Parathyroid adenoma (tissue), 2 donors: ENCODE results near the gene INAFM2.

Experiments
- H2AFZ ChIP-seq: fragments of 300-600 bp; sonication (generic); one replicate; pipeline ENCODE4 v1.7.0; 2017; ENCODE audit warnings: antibody characterized with exemption, mild to moderate bottlenecking
- H3K27ac ChIP-seq: fragments of 300-600 bp; sonication (generic); one replicate; pipeline ENCODE4 v1.7.0; 2017
- H3K27me3 ChIP-seq: fragments of 300-600 bp; sonication (generic); one replicate; pipeline ENCODE4 v1.7.0; 2017; ENCODE audit warnings: low read length; ENCODE audit not compliant: control insufficient read depth, insufficient read depth
- H3K36me3 ChIP-seq: fragments of 300-600 bp; sonication (generic); one replicate; pipeline ENCODE4 v1.7.0; 2017; ENCODE audit warnings: low read length; ENCODE audit not compliant: control insufficient read depth, insufficient read depth
- H3K4me1 ChIP-seq: fragments of 300-600 bp; sonication (generic); one replicate; pipeline ENCODE4 v1.7.0; 2017; ENCODE audit warnings: control low read depth
- H3K4me2 ChIP-seq: fragments of 300-600 bp; sonication (generic); one replicate; pipeline ENCODE4 v1.7.0; 2017; ENCODE audit warnings: low read length
- H3K4me3 ChIP-seq: fragments of 300-600 bp; sonication (generic); one replicate; pipeline ENCODE4 v1.7.0; 2017; ENCODE audit warnings: low read depth, low read length
- H3K79me2 ChIP-seq: fragments of 300-600 bp; sonication (generic); one replicate; pipeline ENCODE4 v1.7.0; 2017; ENCODE audit warnings: control low read depth
- H3K9ac ChIP-seq: fragments of 300-600 bp; sonication (generic); one replicate; pipeline ENCODE4 v1.7.0; 2017; ENCODE audit warnings: mild to moderate bottlenecking
- H3K9me3 ChIP-seq: fragments of 300-600 bp; sonication (generic); one replicate; pipeline ENCODE4 v1.7.0; 2017; ENCODE audit warnings: low read length; ENCODE audit not compliant: control insufficient read depth
- TF ChIP-seq, protein P1 (sequence below): fragments of 300-600 bp; sonication (generic); IDR thresholded peaks from one replicate; pipeline ENCODE4 v1.7.0; 2017; ENCODE audit warnings: antibody characterized with exemption, mild to moderate bottlenecking
- donor health status: primary hyperparathyroidism.

Gene INAFM2

GRCh38 chr15:40344631-40345120 is 21.2 kb downstream of the INAFM2 start:
- TF ChIP-seq, protein P1, sequence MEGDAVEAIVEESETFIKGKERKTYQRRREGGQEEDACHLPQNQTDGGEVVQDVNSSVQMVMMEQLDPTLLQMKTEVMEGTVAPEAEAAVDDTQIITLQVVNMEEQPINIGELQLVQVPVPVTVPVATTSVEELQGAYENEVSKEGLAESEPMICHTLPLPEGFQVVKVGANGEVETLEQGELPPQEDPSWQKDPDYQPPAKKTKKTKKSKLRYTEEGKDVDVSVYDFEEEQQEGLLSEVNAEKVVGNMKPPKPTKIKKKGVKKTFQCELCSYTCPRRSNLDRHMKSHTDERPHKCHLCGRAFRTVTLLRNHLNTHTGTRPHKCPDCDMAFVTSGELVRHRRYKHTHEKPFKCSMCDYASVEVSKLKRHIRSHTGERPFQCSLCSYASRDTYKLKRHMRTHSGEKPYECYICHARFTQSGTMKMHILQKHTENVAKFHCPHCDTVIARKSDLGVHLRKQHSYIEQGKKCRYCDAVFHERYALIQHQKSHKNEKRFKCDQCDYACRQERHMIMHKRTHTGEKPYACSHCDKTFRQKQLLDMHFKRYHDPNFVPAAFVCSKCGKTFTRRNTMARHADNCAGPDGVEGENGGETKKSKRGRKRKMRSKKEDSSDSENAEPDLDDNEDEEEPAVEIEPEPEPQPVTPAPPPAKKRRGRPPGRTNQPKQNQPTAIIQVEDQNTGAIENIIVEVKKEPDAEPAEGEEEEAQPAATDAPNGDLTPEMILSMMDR = peak; percentile 69
- no peak overlapping the region for H3K4me3 ChIP-seq
- no peak overlapping the region for H3K9ac ChIP-seq
- no peak overlapping the region for H3K4me2 ChIP-seq
- H3K27me3 ChIP-seq = no peaks in the 10 kb centered on the region
- no peaks in the 10 kb centered on the region for H3K36me3 ChIP-seq
- H3K9me3 ChIP-seq = no peaks in the 10 kb centered on the region
- peaks cover 8% of the 10 kb centered on the region for H3K4me1 ChIP-seq
- peak overlapping the region; percentile 48 for H2AFZ ChIP-seq
- H3K27ac ChIP-seq = no peak overlapping the region
- no peaks in the 10 kb centered on the region for H3K79me2 ChIP-seq

GRCh38 chr15:40345225-40345866 is 21.9 kb downstream of the INAFM2 start:
- no peaks in the 10 kb centered on the region for H3K27me3 ChIP-seq
- no peak overlapping the region for H3K4me2 ChIP-seq
- no peaks in the 10 kb centered on the region for H3K36me3 ChIP-seq
- TF ChIP-seq, protein P1 = no peak
- H3K4me1 ChIP-seq = peaks cover 5% of the 10 kb centered on the region
- no peaks in the 10 kb centered on the region for H3K9me3 ChIP-seq
- no peak overlapping the region for H3K27ac ChIP-seq
- H3K4me3 ChIP-seq = no peak overlapping the region
- H3K9ac ChIP-seq = no peak overlapping the region
- no peak overlapping the region for H2AFZ ChIP-seq
- H3K79me2 ChIP-seq = no peaks in the 10 kb centered on the region

- TF ChIP-seq, protein P1 = no peak
- H3K4me1 ChIP-seq = peaks cover 4% of the 10 kb centered on the region
- no peak overlapping the region for H2AFZ ChIP-seq
- H3K4me3 ChIP-seq = no peak overlapping the region
- H3K9me3 ChIP-seq = no peaks in the 10 kb centered on the region
- no peaks in the 10 kb centered on the region for H3K79me2 ChIP-seq
- H3K9ac ChIP-seq = no peak overlapping the region
- no peaks in the 10 kb centered on the region for H3K27me3 ChIP-seq
- no peaks in the 10 kb centered on the region for H3K36me3 ChIP-seq
- H3K4me2 ChIP-seq = no peak overlapping the region
- H3K27ac ChIP-seq = no peak overlapping the region
Observed at GRCh38 chr15:40345867-40346578, 22.5 kb downstream of the INAFM2 start.

DNA sequence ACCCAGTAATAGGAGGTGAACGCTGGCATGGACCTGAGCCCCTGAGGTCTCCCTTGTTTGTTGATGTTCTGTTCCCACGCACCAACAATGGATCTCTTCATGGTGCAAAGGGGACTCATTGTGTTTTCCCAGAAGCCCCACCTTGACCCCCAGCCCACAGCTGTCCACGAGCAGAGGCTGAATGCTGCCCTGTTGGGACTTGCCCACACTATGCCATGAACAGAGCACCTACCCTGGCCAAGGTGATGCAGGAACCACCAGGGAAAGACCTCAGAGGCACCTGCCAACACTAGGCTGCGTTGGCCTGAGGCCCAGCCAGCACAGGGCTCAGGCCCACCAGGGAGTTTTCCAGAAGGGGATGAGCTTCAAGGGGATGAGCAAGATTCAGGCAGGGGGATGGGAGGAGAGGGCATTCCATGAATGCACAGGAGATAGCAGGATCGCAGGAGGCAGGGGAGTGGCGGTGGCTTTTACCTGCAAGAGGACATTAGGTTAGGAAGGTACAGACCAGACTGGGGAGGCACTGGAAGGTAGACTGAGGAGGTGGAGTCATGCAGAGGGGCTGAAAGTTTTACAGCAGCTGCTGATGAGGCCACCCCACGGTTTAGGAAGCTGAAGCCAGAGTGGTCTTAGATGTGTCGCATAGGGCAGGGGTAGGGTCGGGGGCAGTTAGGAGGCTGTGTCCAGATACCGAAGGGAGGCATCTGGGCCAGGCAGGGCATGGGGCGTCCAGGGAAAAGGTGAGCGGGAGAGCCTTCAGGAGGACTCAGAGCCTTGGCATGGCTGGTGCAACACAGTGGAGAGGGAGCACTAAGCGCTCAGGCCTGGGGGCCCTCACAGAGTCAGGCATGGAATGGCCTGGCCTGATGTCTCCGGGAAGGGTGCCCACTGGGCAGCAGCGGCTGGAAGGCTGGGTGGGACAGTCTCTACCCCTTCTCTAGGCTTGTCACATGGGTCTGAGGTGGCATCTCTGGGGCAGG is 23.4 kb downstream of the INAFM2 start:
- Histone ChIP-seq H3K4me1 (no peaks in the 10 kb centered on the region), H3K36me3 (no peaks in the 10 kb centered on the region), H3K27me3 (no peaks in the 10 kb centered on the region), H3K27ac (no peak overlapping the region), H2AFZ (no peak overlapping the region), H3K9ac (no peak overlapping the region), H3K79me2 (no peaks in the 10 kb centered on the region), H3K9me3 (no peaks in the 10 kb centered on the region), H3K4me3 (no peak overlapping the region), H3K4me2 (no peak overlapping the region)
- TF ChIP-seq, protein P1 = no peak
